Activated effector memory CD4-positive, alpha-beta T cell treated with anti-CD3 and anti-CD28 coated beads, Interleukin-2, amount 50 U/mL, for 16 hours (primary cell): Measurements from ENCODE around the gene CALM1.
A peak's percentile ranks its signal among the peaks of the same experiment; 100 is the strongest.

Experiments used
- DNase-seq: peaks from one replicate; pipeline ENCODE4 v3.0.0-alpha.2; 2020

Gene CALM1

DNA sequence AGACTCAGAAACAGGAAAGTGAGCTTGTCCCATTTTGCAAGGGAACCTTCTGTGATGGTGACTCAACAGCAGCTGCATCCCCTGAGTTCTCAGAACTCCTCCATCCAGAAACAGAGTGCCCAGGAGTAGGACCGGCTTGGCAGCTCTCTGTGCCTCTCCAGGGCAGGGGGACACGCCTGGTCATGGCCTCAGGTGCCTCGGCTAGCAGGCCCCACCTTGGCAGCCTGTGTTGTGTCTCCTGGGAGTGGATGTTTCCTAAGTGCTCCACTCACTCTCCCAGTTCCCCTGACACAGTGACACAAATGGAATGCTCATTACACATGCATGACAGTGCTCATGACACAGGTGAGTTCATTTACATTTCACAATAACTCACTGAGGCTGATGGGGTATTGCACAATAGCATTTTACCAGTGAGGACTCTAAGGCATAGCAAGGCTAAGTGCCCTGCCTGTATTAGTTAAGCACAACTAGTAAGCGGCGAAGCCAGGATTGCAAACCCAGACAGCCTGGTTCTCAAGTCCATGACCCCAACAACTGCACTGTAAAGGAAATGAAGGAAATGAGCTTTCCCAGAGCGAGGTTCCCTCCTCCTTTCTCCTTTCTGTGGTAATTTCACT lies 47.4 kb downstream of the CALM1 start:
- DNase-seq: peak; percentile 56

DNA sequence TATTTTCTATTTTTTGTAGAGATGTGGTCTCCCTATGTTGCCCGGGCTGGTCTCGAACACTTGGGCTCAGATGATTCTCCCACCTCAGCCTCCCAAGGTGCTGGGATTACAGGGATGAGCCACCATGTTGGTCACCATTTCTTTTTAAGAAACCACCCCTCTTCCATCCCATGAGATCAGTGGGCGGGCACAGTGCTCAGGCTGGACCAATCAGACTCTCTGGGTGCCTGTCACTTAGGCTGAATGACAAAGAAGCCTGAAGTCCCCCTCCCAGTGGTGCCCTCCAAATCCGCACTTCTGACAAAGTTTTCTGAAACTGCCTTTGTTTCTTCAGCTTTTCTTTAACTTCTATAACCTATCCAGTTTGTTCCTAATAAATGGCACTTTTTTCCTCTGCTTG lies 48.2 kb downstream of the CALM1 start:
- peak; percentile 12 for DNase-seq

DNA sequence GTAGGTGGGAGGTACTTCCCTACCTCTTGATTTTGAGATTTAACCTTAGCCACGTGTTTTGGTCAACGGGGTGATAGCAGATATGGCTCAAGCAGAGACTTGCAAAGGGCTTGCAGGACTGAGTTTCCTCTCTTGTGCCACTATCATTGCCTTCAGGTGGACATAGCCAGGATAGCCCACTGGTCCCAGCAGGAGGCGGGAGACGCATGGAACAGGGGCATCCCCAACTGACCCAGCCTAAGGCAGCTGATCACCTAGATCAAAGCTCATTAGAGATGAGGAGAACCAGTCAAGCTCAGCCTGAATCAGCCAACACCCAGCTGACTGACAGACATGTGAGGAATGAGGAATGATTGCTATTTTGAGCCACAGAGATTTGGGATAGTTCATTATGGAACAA lies 49.6 kb downstream of the CALM1 start:
- no peak for DNase-seq

DNA sequence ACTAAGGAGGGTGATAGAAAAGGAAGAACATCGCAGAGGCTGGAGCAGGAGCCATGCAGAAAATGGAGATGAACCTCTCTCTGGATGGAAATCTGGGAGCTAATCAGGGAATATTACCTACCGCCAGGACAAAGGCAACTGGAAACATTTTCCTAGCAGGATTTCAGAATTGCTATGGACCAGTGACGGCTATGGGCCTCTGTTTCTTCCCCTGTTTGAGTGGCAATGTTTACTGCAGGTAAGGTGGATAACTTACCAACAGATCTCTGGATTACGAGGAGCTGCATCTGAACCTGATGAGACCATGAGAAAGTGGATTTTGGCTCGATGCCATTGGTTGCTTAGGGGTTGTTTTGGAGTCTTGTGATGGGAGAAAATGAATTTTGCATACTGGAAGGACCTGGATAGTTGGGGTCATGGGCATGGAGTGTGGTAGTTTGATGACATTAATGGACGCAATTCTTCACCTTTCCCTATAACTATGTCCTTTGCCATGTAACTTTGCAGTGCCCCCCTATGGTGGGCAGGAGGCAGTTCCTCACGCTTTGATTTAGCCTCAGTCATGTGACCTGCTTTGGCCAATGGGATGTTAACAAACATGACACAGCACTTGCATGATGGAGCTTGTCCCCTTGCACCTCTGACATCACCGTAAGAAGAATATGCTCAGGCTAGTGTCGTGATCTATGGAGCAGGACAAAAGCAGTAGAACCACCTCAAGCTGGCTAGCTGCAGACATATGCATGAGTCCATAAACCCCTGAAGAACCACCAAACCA lies 51.1 kb downstream of the CALM1 start:
- DNase-seq: no peak

DNA sequence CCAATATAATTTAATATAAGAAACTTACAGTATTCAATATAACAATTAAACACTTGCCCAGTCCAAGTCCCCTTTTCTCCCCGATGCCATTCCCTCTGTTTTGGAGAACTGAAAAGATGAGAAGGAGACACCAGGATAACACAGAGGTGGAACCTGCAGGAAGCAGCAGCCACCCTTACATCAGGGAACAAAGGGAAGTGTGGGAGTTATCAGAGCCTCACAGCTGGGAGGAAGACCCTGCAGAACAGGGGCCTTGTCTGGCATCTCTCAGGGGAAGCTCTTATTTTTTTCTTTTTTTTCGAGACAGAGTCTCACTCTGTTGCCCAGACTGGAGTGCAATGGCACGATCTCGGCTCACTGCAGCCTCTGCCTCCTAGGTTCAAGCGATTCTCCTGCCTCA lies 52.6 kb downstream of the CALM1 start:
- DNase-seq: no peak

DNA sequence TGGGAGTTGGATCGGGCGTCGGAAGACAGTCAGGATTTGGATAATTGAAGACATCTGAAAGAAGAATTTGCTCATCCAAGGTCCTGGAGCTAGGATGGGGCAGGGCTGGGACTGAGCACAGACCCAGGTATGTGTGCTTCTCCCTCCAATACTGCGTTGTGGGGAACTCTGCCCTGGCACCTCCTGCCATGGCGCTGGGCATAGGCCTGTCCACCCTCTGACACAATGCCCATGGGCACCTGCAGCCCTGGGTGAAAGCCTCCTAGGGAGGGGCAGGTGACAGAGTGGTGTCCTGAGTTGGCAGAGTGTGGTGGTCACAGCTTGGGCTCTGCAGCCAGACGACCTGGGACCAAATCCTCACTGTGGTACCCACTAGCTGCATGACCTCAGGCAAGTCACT lies 53.3 kb downstream of the CALM1 start:
- no peak for DNase-seq

DNA sequence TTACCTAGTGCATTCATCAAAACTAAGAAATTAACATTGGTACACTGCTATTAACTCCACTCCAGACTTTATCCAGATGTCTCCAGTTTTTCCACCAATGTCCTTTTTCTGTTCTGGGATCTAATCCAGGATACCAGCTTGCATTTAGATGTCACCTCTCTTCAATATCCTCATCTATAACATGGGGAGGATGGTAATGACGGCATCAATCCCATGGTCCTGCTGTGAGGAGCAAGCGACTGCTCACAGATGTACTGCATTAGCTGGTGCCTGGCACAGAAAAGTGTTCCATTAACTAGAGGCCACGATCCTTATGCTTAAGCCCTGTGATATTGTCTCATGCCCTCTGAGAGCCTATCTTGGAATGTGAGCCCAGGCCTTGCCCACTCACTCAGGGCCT lies 53.8 kb downstream of the CALM1 start:
- no peak for DNase-seq

DNA sequence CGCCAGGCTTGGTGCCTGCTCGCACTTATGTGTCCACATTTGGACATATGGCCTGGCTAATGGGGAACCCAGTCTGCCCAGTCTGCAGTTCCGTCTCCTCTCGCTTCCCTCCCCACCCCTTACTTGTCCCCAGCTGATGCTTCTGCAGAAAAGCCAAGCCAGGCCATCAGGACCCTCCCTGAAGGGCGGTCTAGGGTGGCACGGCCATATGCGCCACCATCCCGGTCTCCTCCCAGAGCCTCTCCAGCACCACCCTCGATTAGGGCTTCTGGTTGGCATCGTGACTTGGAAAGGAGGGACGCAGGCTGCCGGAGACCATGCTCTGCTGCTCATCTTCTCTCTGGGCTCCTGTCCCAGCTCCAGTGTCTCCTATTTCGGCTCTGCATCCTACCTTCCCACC lies 54.6 kb downstream of the CALM1 start:
- DNase-seq: no peak

DNA sequence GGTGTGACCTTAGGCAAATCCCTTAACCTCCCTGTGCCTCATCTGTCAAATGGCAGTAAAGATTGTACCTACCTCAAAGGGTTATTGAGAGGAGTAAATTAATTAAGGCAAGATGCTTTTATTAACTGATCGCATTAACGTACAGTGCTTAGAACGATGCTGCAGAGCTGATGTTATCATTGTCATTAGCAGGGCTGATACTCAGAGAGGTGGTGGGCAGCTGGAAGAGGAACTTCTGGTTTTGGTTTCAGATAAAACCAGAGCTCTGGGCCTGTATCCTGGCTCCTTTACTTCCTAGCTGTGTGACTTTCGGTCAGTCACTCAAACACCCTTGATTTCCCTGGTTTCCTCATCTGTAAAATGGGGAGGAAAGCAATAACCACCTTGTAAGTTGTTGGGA lies 55.1 kb downstream of the CALM1 start:
- DNase-seq: no peak

DNA sequence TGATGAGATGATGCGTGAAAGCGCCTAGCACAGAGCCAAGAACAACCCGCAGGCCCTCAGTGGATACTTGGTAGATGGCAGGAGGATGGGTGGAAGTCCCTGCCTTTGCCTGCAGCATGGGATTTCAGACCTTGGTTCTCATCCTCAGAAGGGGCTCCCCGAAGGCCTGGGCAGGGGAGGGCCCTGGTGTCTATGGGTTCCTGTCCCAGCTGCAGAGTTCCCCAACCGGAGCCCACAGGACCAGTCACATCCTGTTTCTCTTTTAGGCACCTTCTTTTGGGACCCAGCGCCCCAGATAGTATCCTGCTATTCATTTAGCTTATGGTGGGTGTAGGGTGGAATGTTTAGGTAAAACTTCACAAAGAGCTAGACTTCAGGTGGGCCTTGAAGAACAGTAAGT lies 55.5 kb downstream of the CALM1 start:
- DNase-seq: no peak

DNA sequence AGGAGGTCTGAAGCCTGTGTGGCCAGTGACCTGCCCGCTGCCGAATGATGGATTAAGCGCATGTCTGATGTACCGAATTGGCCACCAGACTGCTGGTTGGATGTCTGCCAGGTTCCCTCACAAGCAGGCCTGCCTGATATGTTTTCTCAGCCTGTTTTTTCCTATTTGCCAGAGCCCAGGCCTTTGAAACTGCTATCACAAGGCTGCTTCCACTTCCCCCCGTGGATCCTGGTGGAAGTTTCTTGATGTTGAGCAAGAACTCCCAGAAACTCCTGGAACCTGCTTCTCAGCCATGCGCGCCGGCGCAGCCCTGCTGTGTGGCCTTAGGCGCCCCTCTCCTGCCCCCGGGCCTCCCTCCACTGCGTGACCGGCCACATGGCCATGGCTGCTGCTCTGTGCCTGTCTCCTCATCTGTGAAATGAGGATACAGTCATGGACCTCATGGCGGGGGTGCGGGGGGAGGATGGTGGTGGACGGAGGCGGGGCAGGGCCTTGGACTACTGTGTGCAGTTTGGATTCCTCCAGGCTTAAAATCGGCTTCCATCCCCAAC lies 56.6 kb downstream of the CALM1 start:
- DNase-seq: no peak

DNA sequence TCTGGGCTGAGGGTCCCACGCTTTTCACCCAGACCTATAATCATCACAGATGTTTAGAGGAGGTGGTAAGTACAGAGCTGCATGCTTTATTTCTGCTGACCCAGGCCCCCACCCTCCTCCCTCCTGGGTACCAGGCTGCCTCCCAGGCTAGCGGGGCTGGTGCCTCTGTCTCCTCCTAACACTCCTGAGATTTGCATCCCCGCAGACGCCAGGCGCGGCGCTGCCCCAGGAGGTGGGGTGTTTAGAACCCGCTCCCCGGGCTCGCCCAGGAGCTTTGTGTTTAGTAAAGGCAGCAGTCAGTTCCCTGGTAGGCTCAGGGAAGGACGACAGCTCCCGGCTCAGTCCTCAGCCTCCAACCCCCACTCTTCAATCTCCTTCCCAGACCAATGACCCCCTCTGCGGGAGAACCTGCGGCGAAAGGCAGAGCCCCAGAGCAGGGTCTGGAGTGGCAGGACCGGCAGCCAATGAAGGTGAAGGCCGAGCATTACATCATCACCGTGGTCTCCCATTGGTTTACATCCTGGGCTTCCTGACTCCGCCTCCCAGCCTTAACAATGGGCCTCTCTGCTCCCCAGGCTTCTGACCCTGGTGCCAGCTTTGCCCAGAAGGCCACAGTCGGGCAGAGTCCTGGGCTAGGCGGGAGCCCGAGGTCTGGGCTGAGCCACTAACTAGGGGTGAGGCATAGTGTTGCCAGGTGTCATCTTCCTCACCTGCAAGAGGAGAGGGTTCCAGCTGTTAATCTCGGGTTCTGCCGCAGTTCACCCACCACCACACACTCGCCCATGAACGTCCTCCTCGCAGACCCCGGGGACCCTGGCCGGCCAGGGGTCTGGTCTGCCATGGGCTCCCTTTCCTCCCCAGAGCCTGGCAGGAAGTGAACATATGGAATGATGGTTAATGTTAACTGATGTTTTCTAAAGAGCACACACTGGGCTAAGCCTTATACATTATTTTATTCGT lies 57.5 kb downstream of the CALM1 start:
- no peak for DNase-seq

DNA sequence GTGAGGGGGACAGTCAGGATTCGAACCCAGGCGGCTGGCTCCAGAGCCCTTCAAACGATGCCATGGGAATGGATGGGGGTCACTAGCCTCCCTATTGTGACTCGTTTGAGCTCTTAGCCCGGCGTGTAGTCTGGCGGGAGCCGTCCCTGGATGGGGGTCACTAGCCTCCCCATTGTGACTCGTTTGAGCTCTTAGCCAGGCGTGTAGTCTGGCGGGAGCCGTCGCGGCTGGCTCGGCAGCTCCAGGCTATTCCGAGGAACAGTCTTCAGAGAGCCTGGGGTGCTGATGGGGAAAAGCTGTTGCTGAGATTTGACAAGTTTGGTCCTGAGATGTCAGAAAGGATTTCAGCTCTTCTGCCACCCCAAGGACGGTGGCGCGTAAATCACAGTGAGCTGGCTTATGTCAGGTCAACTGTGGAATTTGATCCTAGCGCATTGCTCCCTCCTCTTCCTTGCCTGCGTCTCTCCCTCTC lies 58.3 kb downstream of the CALM1 start:
- no peak for DNase-seq

DNA sequence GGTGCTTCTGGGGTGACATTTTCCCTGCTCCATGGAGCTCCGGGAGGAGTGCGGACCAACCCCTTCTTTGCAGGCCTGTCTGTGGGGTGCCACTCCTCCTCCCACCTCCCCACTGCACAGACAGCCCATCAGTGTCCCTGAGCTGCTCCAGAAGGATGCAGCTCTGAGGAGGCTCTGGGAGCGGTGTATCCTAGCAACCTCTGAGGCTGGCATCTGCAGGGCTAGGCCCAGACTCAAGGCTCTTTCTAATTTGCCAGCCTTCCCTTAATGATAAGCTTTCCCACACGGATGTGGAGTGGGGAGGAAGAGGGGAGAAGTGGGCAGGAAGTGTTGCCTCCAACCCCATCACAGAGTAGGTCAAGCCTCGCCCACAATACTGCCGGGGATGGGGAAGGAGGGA lies 59.7 kb downstream of the CALM1 start:
- DNase-seq: no peak

DNA sequence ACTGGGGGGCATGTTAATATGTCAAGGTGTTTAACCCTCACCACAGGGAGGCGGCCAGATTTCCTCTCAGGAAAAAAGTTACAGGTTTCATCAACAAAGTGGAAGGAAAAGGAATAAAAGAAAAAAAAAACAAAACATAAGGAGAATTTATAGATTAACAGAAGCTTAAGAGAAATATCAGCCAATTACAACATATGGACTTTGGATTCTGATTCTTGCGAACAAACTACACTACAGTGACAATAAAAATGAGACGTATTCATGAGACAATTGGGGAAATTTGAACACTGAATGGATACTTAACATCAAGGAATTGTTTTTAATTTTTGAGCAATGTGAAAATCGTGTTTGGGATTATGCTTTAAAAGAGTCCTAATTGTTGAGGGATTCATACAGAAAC lies 60.4 kb downstream of the CALM1 start:
- DNase-seq: no peak
